Measurements from ENCODE around the gene TMSB10.
"Not testable (repeated sequence)": the region's sequence is repeated elsewhere in the genome, so short reads cannot be mapped to it uniquely, and the experiment has no call there.

Gene TMSB10

GRCh38 chr2:84914334-84914733 is 8.9 kb downstream of the TMSB10 start:
- H3K27ac ChIP-seq: no peak overlapping the region
- TF ChIP-seq, protein P1, sequence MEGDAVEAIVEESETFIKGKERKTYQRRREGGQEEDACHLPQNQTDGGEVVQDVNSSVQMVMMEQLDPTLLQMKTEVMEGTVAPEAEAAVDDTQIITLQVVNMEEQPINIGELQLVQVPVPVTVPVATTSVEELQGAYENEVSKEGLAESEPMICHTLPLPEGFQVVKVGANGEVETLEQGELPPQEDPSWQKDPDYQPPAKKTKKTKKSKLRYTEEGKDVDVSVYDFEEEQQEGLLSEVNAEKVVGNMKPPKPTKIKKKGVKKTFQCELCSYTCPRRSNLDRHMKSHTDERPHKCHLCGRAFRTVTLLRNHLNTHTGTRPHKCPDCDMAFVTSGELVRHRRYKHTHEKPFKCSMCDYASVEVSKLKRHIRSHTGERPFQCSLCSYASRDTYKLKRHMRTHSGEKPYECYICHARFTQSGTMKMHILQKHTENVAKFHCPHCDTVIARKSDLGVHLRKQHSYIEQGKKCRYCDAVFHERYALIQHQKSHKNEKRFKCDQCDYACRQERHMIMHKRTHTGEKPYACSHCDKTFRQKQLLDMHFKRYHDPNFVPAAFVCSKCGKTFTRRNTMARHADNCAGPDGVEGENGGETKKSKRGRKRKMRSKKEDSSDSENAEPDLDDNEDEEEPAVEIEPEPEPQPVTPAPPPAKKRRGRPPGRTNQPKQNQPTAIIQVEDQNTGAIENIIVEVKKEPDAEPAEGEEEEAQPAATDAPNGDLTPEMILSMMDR (IDR thresholded peaks at IDR 0.05): no peak
- no peak for DNase-seq (ENCODE audit: low spot score)
- H3K4me3 ChIP-seq: no peak overlapping the region

DNA sequence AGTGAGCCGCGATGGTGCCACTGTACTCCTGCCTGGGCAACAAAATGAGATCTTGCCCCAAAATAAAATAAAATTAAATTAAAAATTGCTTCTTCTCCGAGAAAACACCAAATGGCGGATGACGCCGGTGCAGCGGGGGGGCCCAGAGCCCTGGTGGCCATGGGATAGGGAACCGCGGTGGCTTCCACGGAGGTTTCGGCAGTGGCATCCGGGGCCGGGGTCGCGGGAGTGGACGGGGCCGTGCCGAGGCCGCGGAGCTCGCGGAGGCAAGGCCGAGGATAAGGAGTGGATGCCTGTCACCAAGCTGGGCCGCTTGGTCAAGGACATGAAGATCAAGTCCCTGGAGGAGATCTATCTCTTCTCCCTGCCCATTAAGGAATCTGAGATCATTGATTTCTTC is 10.2 kb downstream of the TMSB10 start:
- DNase-seq (ENCODE audit: low spot score); H3K27ac ChIP-seq; H3K4me3 ChIP-seq: not testable (repeated sequence)

DNA sequence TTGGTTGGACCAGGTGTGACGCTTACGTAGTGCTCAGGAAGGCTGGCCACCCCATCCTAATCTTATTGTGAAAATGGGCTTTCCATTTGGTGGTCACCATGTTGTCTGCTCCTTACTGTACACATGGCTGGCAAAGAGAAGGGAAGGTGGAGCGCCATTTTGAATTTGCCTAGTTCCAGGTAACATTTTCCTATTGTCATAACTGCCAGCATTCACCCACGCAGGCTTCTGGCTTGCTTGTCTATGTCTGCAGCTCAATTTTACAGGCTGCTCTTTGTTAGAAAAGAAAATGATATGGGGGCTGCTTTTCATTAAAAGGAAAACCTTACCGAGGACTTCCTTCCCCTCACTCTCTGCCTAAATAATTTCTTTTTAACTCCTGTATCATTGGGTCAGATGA is 12.4 kb downstream of the TMSB10 start:
- not testable (repeated sequence) for H3K4me3 ChIP-seq; H3K27ac ChIP-seq; DNase-seq (ENCODE audit: low spot score)

- TF ChIP-seq, protein P1 (IDR thresholded peaks at IDR 0.05): no peak
- Histone ChIP-seq H3K4me3 (no peak overlapping the region), H3K27ac (no peak overlapping the region)
- DNase-seq (ENCODE audit: low spot score): no peak
Measured at GRCh38 chr2:84918430-84918829, 13.0 kb downstream of the TMSB10 start.

DNA sequence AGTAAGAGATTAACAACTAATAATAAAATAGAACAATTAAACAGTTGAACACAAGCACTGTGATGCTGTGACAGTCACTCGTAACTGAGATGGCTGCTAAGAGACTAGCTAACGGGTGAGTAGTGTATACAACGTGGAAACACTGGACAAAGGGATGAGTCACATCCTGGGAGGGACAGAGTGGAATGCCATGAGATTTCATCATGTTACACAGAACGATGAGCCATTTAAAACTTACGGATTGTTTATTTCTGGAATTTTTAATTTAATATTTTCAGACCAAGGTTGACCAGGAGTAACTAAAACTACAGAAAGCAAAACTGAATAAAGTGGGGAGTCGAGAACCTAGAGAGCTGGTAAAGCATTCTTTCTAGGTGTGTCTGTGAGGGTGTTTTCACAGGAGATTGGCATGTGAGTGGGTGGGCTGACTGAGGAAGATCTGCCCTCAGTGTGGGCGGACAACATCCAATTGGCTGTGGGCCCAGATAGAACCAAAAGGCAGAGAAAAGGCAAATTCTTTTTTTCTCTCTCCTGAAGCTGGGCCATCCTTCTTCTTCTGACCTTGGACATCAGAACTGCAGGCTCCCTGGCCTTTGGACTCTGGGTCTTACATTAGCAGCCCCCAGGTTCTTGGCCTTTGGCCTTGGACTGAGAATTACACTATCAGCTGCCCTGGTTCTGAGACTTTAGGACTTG is 14.6 kb downstream of the TMSB10 start:
- no peak for DNase-seq (ENCODE audit: low spot score)
- peak overlapping the region; percentile 60 to 86 for H3K27ac ChIP-seq
- peak overlapping the region; percentile 21 for H3K4me3 ChIP-seq
- TF ChIP-seq, protein P1 (IDR thresholded peaks at IDR 0.05): no peak

GRCh38 chr2:84923009-84923408 is 17.6 kb downstream of the TMSB10 start:
- TF ChIP-seq, protein P1 (IDR thresholded peaks at IDR 0.05): no peak
- H3K4me3 ChIP-seq: no peak overlapping the region
- no peak overlapping the region for H3K27ac ChIP-seq
- DNase-seq (ENCODE audit: low spot score): no peak

GRCh38 chr2:84924173-84925106 is 19.0 kb downstream of the TMSB10 start:
- H3K27ac ChIP-seq: peak overlapping the region in 1 of 2 donors; percentile 2
- TF ChIP-seq, protein P1 (IDR thresholded peaks at IDR 0.05): no peak
- no peak for DNase-seq (ENCODE audit: low spot score)
- H3K4me3 ChIP-seq: no peak overlapping the region

DNA sequence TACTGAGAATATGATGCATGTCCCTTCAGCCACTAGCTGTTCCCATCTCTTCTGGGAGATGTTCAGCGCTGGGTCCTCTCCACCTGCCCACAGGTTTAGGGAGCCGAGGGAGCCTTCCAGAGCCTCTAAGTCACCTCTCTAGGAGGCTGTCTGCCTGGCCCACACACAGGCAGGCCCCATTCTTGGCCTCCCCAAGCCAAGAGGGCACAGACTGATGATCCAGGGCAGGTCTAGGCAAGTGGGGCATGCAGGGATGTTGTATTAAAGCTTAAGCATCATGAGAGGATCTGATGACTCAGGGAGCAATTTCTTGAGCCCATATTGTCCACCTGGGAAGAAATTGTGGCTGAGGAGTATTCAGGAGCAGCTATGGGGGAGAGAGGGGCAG is 19.9 kb downstream of the TMSB10 start:
- Histone ChIP-seq H3K4me3 (no peak overlapping the region), H3K27ac (peak overlapping the region in 1 of 2 donors; percentile 60)
- DNase-seq (ENCODE audit: low spot score): no peak
- TF ChIP-seq, protein P1 (IDR thresholded peaks at IDR 0.05): no peak
